SU-DHL-6 (cell line): ENCODE measurements around the gene IFI27L1.

ENCODE experiments used
- H2AFZ ChIP-seq: fragments of 200-600 bp; sonication (generic); 2 replicates; pipeline ENCODE4 v1.6.1; 2014; ENCODE audit warnings: low read depth, mild to moderate bottlenecking, moderate library complexity, mixed read lengths, antibody characterized with exemption, low read length; ENCODE audit not compliant: severe bottlenecking
- H3F3A ChIP-seq: fragments of 200-600 bp; shearing (Covaris generic); 2 replicates; pipeline ENCODE4 v1.6.0; 2016; ENCODE audit warnings: antibody characterized with exemption, mild to moderate bottlenecking; ENCODE audit not compliant: insufficient read depth
- H3K27ac ChIP-seq: fragments of 200-600 bp; sonication (generic); 2 replicates; pipeline ENCODE4 v1.5.1; 2016; ENCODE audit warnings: low read depth, mild to moderate bottlenecking, low read length, moderate library complexity, mixed read lengths
- H3K27me3 ChIP-seq: fragments of 200-600 bp; sonication (generic), shearing (Covaris generic); 2 replicates; pipeline ENCODE4 v1.6.0; 2014; ENCODE audit warnings: mild to moderate bottlenecking, low read length
- H3K36me3 ChIP-seq: fragments of 200-600 bp; sonication (generic); 2 replicates; pipeline ENCODE4 v1.6.1; 2014; ENCODE audit warnings: mild to moderate bottlenecking, low read length, mixed read lengths
- H3K4me2 ChIP-seq: fragments of 300-600, 200-600 bp; shearing (Covaris generic), sonication (generic); 2 replicates; pipeline ENCODE4 v1.6.0; 2014; ENCODE audit warnings: low read length, low read depth, mild to moderate bottlenecking; ENCODE audit not compliant: poor library complexity, severe bottlenecking
- H3K4me3 ChIP-seq: fragments of 200-600 bp; sonication (generic); 2 replicates; pipeline ENCODE4 v1.5.1; 2014; ENCODE audit warnings: antibody characterized with exemption, low read length, mild to moderate bottlenecking, mixed read lengths; ENCODE audit not compliant: insufficient read depth, poor library complexity, severe bottlenecking
- H3K79me2 ChIP-seq: fragments of 200-600 bp; sonication (generic); 2 replicates; pipeline ENCODE4 v1.6.1; 2014; ENCODE audit warnings: mild to moderate bottlenecking, low read length, moderate library complexity; ENCODE audit not compliant: insufficient read depth
- H3K9ac ChIP-seq: fragments of 200-600 bp; sonication (generic); 2 replicates; pipeline ENCODE4 v1.7.0; 2014; ENCODE audit warnings: mild to moderate bottlenecking, low read length
- H3K9me2 ChIP-seq: fragments of 200-600 bp; sonication (generic); replicated peaks from 2 replicates; pipeline ENCODE4 v1.6.1; 2014; ENCODE audit warnings: low read length; ENCODE audit not compliant: insufficient read depth
- H3K9me3 ChIP-seq: fragments of 200-600 bp; sonication (generic); 2 replicates; pipeline ENCODE4 v1.6.1; 2014; ENCODE audit warnings: low read length, mixed read lengths; ENCODE audit not compliant: insufficient read depth
- H4K20me1 ChIP-seq: fragments of 200-600 bp; sonication (generic); 2 replicates; pipeline ENCODE4 v1.6.1; 2014; ENCODE audit warnings: low read depth, mild to moderate bottlenecking, antibody characterized with exemption, low read length, moderate library complexity, mixed read lengths
- EZH2phosphoT487 ChIP-seq: fragments of 200-600 bp; sonication (generic), shearing (Covaris generic); conservative IDR thresholded peaks from 2 replicates; pipeline ENCODE4 v1.6.1; 2018; ENCODE audit warnings: mild to moderate bottlenecking, antibody characterized with exemption, low read length, moderate library complexity, mixed read lengths
- TF ChIP-seq, protein P1 (sequence below): fragments of 200-600 bp; sonication (generic); IDR thresholded peaks from one replicate; pipeline ENCODE4 v1.5.1; 2017; ENCODE audit warnings: antibody characterized with exemption, mild to moderate bottlenecking, low read length, moderate library complexity; ENCODE audit not compliant: insufficient read depth, poor library complexity, severe bottlenecking

Gene IFI27L1

DNA sequence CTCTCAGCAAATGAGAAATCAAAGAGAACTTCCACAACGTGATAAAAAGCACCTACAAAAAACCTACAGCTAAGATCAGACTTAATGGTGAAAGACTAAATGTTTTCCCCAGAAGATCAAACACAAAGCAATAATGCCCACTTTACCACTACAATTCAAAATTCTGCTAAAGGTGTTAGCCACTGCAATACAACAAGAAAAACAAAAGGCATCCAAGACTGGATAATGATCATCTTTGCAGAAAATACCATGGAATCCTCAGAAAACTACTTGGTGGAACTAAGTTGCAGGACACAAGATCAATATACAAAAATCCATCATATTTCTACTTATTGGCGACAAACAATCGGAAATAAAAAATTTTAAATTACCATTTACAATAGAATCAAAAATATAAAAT is 6.6 kb upstream of the IFI27L1 start:
- Histone ChIP-seq H3K9me3 (peaks cover 10% of the 10 kb centered on the region; the same call in 1 of the 2 replicates), H3K36me3 (peaks cover 62% of the 10 kb centered on the region), H3K9ac (no peak overlapping the region), H2AFZ (no peak overlapping the region), H4K20me1 (peaks cover 6% of the 10 kb centered on the region; the same call in 1 of the 2 replicates), H3K79me2 (peaks cover 100% of the 10 kb centered on the region), H3K9me2 (no peaks in the 10 kb centered on the region), H3K4me2 (peak overlapping the region; percentile 33), H3K27me3 (no peaks in the 10 kb centered on the region), H3F3A (peaks cover 17% of the 10 kb centered on the region; the same call in 1 of the 2 replicates), H3K27ac (no peak overlapping the region), H3K4me3 (no peak overlapping the region)
- TF ChIP-seq, protein P1, sequence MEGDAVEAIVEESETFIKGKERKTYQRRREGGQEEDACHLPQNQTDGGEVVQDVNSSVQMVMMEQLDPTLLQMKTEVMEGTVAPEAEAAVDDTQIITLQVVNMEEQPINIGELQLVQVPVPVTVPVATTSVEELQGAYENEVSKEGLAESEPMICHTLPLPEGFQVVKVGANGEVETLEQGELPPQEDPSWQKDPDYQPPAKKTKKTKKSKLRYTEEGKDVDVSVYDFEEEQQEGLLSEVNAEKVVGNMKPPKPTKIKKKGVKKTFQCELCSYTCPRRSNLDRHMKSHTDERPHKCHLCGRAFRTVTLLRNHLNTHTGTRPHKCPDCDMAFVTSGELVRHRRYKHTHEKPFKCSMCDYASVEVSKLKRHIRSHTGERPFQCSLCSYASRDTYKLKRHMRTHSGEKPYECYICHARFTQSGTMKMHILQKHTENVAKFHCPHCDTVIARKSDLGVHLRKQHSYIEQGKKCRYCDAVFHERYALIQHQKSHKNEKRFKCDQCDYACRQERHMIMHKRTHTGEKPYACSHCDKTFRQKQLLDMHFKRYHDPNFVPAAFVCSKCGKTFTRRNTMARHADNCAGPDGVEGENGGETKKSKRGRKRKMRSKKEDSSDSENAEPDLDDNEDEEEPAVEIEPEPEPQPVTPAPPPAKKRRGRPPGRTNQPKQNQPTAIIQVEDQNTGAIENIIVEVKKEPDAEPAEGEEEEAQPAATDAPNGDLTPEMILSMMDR, result no peak
- no peak for TF ChIP-seq EZH2phosphoT487

DNA sequence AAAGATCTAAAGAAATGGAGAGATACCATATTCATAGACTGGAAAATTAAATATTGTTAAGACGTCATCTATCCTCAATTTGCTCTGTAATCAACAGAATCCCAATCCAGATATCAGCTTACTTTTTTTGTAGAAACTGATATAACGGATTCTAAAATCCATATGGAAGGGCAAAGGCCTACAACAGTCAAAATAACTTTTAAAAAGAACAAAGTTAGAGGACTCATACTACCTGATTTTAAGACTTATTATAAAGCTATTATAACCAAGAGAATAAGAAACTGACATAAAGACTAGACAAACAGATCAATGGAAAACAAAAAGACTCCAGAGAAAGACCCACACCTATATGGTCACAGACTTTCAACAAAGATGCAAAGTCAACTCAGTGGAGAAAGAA is 6.1 kb upstream of the IFI27L1 start:
- H4K20me1 ChIP-seq, result peaks cover 10% of the 10 kb centered on the region; the same call in 1 of the 2 replicates
- no peak overlapping the region for H2AFZ ChIP-seq
- no peak overlapping the region for H3K27ac ChIP-seq
- TF ChIP-seq EZH2phosphoT487, result no peak
- TF ChIP-seq, protein P1, result no peak
- H3K4me3 ChIP-seq, result no peak overlapping the region
- H3K9me3 ChIP-seq, result peaks cover 9% of the 10 kb centered on the region; the same call in 1 of the 2 replicates
- H3F3A ChIP-seq, result peaks cover 17% of the 10 kb centered on the region; the same call in 1 of the 2 replicates
- H3K9ac ChIP-seq, result no peak overlapping the region
- peak overlapping the region; percentile 33 for H3K4me2 ChIP-seq
- peaks cover 100% of the 10 kb centered on the region for H3K79me2 ChIP-seq
- H3K36me3 ChIP-seq, result peaks cover 57% of the 10 kb centered on the region
- no peaks in the 10 kb centered on the region for H3K9me2 ChIP-seq
- no peaks in the 10 kb centered on the region for H3K27me3 ChIP-seq

DNA sequence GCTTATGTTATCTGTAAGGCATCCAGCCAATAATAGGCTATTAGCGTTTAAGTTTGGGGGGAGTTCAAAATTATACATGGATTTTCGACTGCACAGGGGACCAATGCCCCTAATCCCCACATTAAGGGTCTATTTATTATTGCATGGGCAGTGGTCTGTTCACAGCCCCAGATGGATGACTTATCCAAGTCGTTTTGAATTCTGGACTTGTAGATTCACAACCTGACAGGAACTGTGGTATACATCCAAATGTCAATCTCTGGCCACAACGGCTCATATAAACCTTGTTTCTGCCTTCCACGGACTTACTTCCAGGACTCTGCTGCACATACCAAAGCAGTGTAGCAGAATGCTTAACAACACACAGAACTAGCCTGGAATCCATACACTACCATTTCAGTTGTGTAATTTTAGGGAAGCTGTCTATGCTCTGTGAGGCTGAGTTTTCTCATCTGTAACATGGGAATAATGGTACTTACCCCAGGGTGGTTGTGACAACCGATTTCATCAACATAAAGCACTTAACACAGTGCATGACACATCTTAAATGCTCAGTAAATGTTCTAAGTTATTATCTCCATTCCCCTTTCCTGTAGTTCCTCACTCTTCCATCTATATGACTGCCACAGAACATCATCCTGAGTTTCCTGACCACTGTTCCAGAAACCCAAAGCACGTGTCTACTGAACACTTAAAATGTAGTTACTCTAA is 3.8 kb upstream of the IFI27L1 start:
- Histone ChIP-seq H3K27ac (no peak overlapping the region), H3K9me2 (no peaks in the 10 kb centered on the region), H3K9ac (no peak overlapping the region), H4K20me1 (peaks cover 10% of the 10 kb centered on the region; the same call in 1 of the 2 replicates), H3K4me3 (peak overlapping the region; percentile 31), H3K27me3 (no peaks in the 10 kb centered on the region), H3K79me2 (peaks cover 98% of the 10 kb centered on the region), H3K36me3 (peaks cover 54% of the 10 kb centered on the region), H3K4me2 (peak overlapping the region; percentile 86), H2AFZ (no peak overlapping the region), H3F3A (peaks cover 17% of the 10 kb centered on the region; the same call in 1 of the 2 replicates), H3K9me3 (peaks cover 6% of the 10 kb centered on the region; the same call in 1 of the 2 replicates)
- TF ChIP-seq EZH2phosphoT487, result no peak
- TF ChIP-seq, protein P1, result no peak
